Measurements from ENCODE around the gene ACTN3. TPM values are rescaled to one million over a fixed set of nuclear protein-coding genes. Genes with fewer than 3 reads are reported as not detected.
"Not testable (repeated sequence)": the region's sequence is repeated elsewhere in the genome, so short reads cannot be mapped to it uniquely, and the experiment has no call there.

ACTN3 gene
- total RNA-seq, 2 experiments from 2014 or later: 0.30 to 0.35 TPM

DNA sequence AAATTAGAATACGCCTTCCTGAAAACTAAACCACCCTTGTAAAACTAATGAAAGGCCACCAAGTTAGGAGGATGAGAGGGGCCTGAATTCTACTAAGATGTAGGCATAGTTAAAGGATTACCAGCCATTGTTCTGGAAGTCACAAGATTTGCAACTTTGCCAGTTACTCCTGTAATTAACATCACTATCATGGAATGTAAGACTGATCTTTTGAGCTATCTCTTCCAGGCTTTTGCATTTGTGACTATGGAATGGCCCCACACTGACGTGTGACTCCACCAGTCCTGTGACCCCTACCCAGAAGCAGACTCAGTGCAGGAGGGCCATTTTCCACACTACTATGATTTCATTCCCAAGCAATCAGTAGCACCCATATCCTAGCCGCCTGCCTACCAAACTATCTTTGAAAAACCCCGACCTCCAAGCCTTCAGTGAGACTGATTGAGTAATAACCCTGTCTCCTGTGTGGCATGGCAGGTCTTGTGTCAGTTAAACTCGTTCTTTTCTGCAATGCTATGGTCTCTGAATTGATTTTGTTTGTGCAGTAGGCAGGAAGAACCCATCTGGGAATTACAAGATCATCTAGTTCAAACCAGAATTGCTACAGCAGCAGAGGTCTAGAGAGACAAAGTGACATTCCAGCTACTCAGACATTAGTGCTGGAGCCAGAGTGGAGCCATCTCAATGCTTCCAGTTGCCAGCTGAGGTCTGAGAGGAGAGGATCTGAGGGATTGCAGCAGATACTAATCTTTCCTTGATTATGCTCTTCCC is 23.6 kb downstream of the ACTN3 start:
- peaks cover 26% of the 10 kb centered on the region for H3K27me3 Mint-ChIP-seq
- no peak for DNase-seq
- ChIA-PET CTCF (interaction anchor here (1.4 to 1.6 kb wide), 2 partner anchors 9 to 108 kb away, joined by 4 to 8 read pairs; partner anchors contain the start of gene RBM4B), POLR2A (interaction anchor here (0.7 to 1.5 kb wide), 3 partner anchors 15 to 290 kb away, joined by 3 to 5 read pairs (median 4); partner anchors contain the start of genes ACTN3 and ZDHHC24)
- H3K9me3 Mint-ChIP-seq: no peaks in the 10 kb centered on the region
- H3K27ac Mint-ChIP-seq: no peak overlapping the region
- peaks cover 4% of the 10 kb centered on the region for H3K4me1 Mint-ChIP-seq
- H3K4me3 Mint-ChIP-seq: no peak overlapping the region
- no peaks in the 10 kb centered on the region for H3K36me3 Mint-ChIP-seq (ENCODE audit: low read depth)

DNA sequence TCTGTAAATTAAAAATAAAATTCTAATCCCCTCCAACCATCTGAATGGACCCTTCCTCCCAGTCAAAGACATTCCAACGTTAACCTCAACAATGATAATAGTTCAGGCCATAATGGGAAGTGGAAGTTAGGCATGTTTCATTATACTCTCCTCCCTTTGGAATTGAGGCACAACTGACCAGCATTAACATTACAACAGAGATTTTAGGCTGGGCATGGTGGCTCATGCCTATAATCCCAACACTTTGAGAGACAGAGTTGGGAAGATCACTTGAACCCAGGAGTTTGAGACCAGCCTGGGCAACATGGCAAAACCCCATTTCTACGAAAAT is 24.1 kb downstream of the ACTN3 start:
- Mint-ChIP-seq H3K4me3 (no peak overlapping the region), H3K27ac (no peak overlapping the region), H3K4me1 (peaks cover 4% of the 10 kb centered on the region), H3K9me3 (no peaks in the 10 kb centered on the region), H3K27me3 (peaks cover 26% of the 10 kb centered on the region), H3K36me3 (ENCODE audit: low read depth) (no peaks in the 10 kb centered on the region)
- CTCF ChIA-PET: no interaction called here
- POLR2A ChIA-PET: no interaction called here
- DNase-seq: no peak

GRCh38 chr11:66579017-66579606 is 32.4 kb downstream of the ACTN3 start:
- Mint-ChIP-seq H3K27ac (no peak overlapping the region), H3K9me3 (peaks cover 5% of the 10 kb centered on the region), H3K27me3 (peaks cover 12% of the 10 kb centered on the region), H3K4me1 (peaks cover 5% of the 10 kb centered on the region), H3K4me3 (no peak overlapping the region), H3K36me3 (ENCODE audit: low read depth) (peaks cover 2% of the 10 kb centered on the region)
- POLR2A ChIA-PET: interaction anchor here (0.9 to 1.2 kb wide), 2 partner anchors 38 to 98 kb away, joined by 5 to 12 read pairs; partner anchors contain the start of genes RBM14 and RBM4B
- CTCF ChIA-PET: interaction anchor here (0.7 to 4.9 kb wide), 7 partner anchors 10 to 99 kb away, joined by 3 to 90 read pairs (median 3); partner anchors contain the start of genes CCDC87, CCS and RBM4B
- DNase-seq: peak; percentile 71

- no peak for DNase-seq
- Mint-ChIP-seq H3K4me3 (no peak overlapping the region), H3K36me3 (ENCODE audit: low read depth) (peaks cover 2% of the 10 kb centered on the region), H3K4me1 (peaks cover 5% of the 10 kb centered on the region), H3K27me3 (peaks cover 7% of the 10 kb centered on the region), H3K9me3 (peaks cover 5% of the 10 kb centered on the region), H3K27ac (no peak overlapping the region)
- CTCF ChIA-PET: interaction anchor here (0.9 to 1.8 kb wide), 7 partner anchors 10 to 102 kb away, joined by 3 to 16 read pairs (median 5); partner anchors contain the start of genes ACTN3, CCDC87, CCS and RBM4B
- POLR2A ChIA-PET: interaction anchor here (1.6 kb wide), 1 partner anchor 97 kb away, joined by 10 read pairs; the partner anchor contains the start of gene RBM4B
Measured at GRCh38 chr11:66580803-66581202, 34.1 kb downstream of the ACTN3 start.

DNA sequence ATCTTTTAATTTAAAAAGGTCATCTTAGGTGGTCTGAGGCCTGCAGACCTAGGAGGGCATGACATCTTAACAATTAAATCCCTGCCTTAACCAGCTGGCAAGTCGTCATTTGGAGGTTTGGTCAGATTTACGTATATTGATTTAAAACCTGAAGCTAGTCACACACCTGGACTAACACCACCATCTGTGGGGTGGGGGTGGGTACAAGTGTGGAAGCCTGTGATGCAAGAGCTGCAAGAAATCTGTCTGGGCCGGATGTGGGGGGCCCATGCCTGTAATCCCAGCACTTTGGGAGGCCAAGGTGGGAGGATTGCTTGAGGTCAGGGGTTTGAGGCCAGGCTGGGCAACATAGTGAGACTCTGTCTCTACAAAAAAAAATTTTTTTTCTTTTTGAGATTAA is 34.6 kb downstream of the ACTN3 start:
- POLR2A ChIA-PET: interaction anchor here (1.6 kb wide), 1 partner anchor 96 kb away, joined by 10 read pairs; the partner anchor contains the start of gene RBM4B
- no peak overlapping the region for H3K27ac Mint-ChIP-seq
- H3K27me3 Mint-ChIP-seq: peaks cover 6% of the 10 kb centered on the region
- no peak for DNase-seq
- H3K9me3 Mint-ChIP-seq: peaks cover 5% of the 10 kb centered on the region
- no peak overlapping the region for H3K4me3 Mint-ChIP-seq
- peaks cover 5% of the 10 kb centered on the region for H3K4me1 Mint-ChIP-seq
- CTCF ChIA-PET: interaction anchor here (0.9 to 1.8 kb wide), 7 partner anchors 9 to 101 kb away, joined by 3 to 16 read pairs (median 5); partner anchors contain the start of genes ACTN3, CCDC87, CCS and RBM4B
- H3K36me3 Mint-ChIP-seq (ENCODE audit: low read depth): peaks cover 2% of the 10 kb centered on the region

- H3K27ac Mint-ChIP-seq; H3K36me3 Mint-ChIP-seq (ENCODE audit: low read depth); H3K9me3 Mint-ChIP-seq; CTCF ChIA-PET; H3K4me1 Mint-ChIP-seq; H3K4me3 Mint-ChIP-seq; DNase-seq; H3K27me3 Mint-ChIP-seq; POLR2A ChIA-PET: not testable (repeated sequence)
Measured at GRCh38 chr11:66582565-66583147, 36.0 kb downstream of the ACTN3 start.

DNA sequence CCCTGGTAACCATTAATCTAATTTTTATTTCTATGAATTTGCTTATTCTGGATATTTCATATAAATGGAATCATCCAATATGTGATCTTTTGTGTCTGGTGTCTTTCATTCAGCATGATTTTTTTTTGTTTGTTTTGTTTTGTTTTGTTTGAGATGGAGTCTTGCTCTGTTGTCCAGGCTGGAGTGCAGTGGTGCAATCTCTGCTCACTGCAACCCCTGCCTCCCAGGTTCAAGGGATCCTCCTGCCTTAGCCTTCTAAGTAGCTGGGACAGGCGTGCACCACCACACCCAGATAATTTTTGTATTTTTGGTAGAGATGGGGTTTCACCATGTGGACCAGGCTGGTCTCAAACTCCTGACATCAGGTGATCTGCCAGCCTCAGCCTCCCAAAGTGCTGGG is 38.7 kb downstream of the ACTN3 start:
- H3K4me3 Mint-ChIP-seq; POLR2A ChIA-PET; H3K27ac Mint-ChIP-seq; H3K27me3 Mint-ChIP-seq; DNase-seq; H3K36me3 Mint-ChIP-seq (ENCODE audit: low read depth); H3K9me3 Mint-ChIP-seq; H3K4me1 Mint-ChIP-seq: not testable (repeated sequence)
- CTCF ChIA-PET: interaction anchor here (1.1 kb wide), 1 partner anchor 92 kb away, joined by 3 read pairs; the partner anchor contains the start of gene RBM4B

- peaks cover 2% of the 10 kb centered on the region for H3K36me3 Mint-ChIP-seq (ENCODE audit: low read depth)
- CTCF ChIA-PET: no interaction called here
- H3K4me3 Mint-ChIP-seq: no peak overlapping the region
- no peak for DNase-seq
- H3K4me1 Mint-ChIP-seq: no peaks in the 10 kb centered on the region
- peaks cover 5% of the 10 kb centered on the region for H3K9me3 Mint-ChIP-seq
- no peak overlapping the region for H3K27ac Mint-ChIP-seq
- POLR2A ChIA-PET: no interaction called here
- no peaks in the 10 kb centered on the region for H3K27me3 Mint-ChIP-seq
Measured at GRCh38 chr11:66586136-66586535, 39.4 kb downstream of the ACTN3 start.

DNA sequence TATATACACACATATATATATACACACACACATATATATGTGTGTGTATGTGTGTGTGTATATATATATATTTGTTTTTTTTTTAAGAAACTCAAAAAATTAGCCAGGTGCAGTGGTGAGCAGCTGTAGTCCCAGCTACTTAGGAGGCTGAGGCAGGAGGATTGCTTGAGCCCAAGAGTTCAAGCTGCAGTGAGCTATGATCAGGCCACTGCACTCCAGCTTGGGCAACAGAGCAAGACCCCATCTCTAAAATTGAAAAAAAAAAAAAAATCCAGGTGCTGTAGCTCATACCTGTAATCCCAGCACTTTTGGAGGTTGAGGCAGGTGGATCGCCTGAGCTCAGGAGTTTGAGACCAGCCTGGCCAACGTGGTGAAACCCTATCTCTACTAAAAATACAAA is 42.6 kb downstream of the ACTN3 start:
- POLR2A ChIA-PET: interaction anchor here (0.9 to 5.5 kb wide), 3 partner anchors 49 to 254 kb away, joined by 3 to 38 read pairs (median 3); partner anchors contain the start of genes RBM4 and RCE1
- H3K4me1 Mint-ChIP-seq: peaks cover 19% of the 10 kb centered on the region
- DNase-seq; H3K27me3 Mint-ChIP-seq; H3K4me3 Mint-ChIP-seq; H3K36me3 Mint-ChIP-seq (ENCODE audit: low read depth); H3K27ac Mint-ChIP-seq; H3K9me3 Mint-ChIP-seq: not testable (repeated sequence)
- CTCF ChIA-PET: interaction anchor here (3.0 kb wide), 1 partner anchor 89 kb away, joined by 15 read pairs; the partner anchor contains the start of gene RBM4B

DNA sequence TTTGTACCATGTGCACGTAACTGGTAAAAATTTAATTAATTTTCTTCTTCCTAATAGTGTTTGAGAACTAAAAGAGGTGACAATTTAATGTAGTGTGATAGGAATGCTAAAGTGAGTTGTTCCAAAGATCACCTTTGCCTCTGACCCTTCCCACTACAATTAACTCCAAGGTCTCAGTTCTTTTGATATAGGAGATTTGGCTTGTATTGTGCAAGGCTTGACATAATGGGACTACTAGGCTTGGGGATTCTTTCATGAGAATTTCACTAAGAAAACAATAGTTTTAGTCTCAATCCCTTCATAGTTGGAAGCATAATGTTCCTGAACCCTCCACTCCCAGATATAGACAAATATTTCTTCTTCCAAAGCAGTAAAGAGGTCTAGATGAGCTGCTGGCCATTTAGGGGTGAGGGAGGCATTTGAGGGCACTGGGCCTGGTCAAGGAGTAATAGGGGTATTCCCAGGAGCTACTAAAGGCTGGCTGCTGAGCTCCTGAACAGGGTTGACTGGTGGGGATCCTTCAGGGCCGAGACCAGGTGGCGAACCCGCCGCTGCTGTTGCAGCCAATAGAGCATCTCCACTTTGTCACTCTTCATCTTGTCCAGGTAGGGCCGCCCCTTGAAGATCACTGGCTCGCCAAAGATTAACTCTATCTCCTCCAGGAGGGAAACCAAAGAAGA is 43.4 kb downstream of the ACTN3 start:
- H3K4me1 Mint-ChIP-seq: peaks cover 27% of the 10 kb centered on the region
- no peak for DNase-seq
- H3K9me3 Mint-ChIP-seq: no peaks in the 10 kb centered on the region
- H3K27me3 Mint-ChIP-seq: no peaks in the 10 kb centered on the region
- H3K27ac Mint-ChIP-seq: no peak overlapping the region
- ChIA-PET POLR2A (interaction anchor here (0.9 to 7.6 kb wide), 5 partner anchors 29 to 253 kb away, joined by 3 to 86 read pairs (median 4); partner anchors contain the start of genes RBM14, RBM4 and RCE1), CTCF (interaction anchor here (0.6 to 3.0 kb wide), 3 partner anchors 9 to 88 kb away, joined by 3 to 15 read pairs (median 5); partner anchors contain the start of gene RBM4B)
- peaks cover 3% of the 10 kb centered on the region for H3K36me3 Mint-ChIP-seq (ENCODE audit: low read depth)
- no peak overlapping the region for H3K4me3 Mint-ChIP-seq

DNA sequence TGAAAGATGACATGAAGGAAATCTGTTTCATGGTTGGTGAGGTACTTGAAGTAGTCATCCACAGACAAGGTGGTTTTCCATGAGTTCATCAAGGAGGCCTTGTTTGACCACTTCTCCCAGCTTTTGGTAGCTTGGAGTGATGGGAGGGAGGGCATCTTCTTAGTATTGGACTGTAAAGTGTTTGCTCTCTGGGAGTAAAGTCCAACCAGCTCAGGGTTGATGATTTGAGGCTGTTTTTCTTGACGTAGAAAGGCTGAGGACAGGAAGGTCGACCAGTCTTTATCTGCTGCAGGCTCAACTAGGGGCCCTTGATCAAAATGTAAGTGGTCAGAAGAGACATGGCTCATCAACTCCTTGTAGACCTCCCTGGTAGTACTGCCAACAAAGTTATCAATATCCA is 44.5 kb downstream of the ACTN3 start:
- Mint-ChIP-seq H3K27ac (no peak overlapping the region), H3K4me1 (peaks cover 37% of the 10 kb centered on the region), H3K27me3 (no peaks in the 10 kb centered on the region), H3K4me3 (no peak overlapping the region), H3K36me3 (ENCODE audit: low read depth) (peaks cover 3% of the 10 kb centered on the region), H3K9me3 (no peaks in the 10 kb centered on the region)
- no peak for DNase-seq
- ChIA-PET CTCF (interaction anchor here (0.6 to 3.0 kb wide), 6 partner anchors 10 to 87 kb away, joined by 3 to 15 read pairs (median 4); partner anchors contain the start of gene RBM4B), POLR2A (interaction anchor here (1.2 to 7.6 kb wide), 4 partner anchors 28 to 111 kb away, joined by 3 to 86 read pairs (median 21); partner anchors contain the start of genes RBM14 and RBM4)
